Measurements from ENCODE around the gene INTS11.

The INTS11 gene

GRCh38 chr1:1307261-1307922 lies 17.1 kb downstream of the INTS11 start:
- no peak for DNase-seq (ENCODE audit: low read depth)
- no peak for TF ChIP-seq CTCF (IDR thresholded peaks at IDR 0.05; ENCODE audit: low read length, missing control alignments)
- peak overlapping the region; percentile 72 for H3K4me3 ChIP-seq (replicated peaks; ENCODE audit: low read depth, low read length)

GRCh38 chr1:1306661-1307260 lies 17.7 kb downstream of the INTS11 start:
- DNase-seq (ENCODE audit: low read depth) = no peak

GRCh38 chr1:1306070-1306660 lies 18.3 kb downstream of the INTS11 start:
- H3K4me3 ChIP-seq (replicated peaks; ENCODE audit: low read depth, low read length) = peak overlapping the region; percentile 72
- peak; percentile 14 for TF ChIP-seq CTCF (IDR thresholded peaks at IDR 0.05; ENCODE audit: low read length, missing control alignments)
- no peak for DNase-seq (ENCODE audit: low read depth)

More at GRCh38 chr1:1306661-1307260, 17.7 kb downstream of the INTS11 start:
- TF ChIP-seq CTCF (IDR thresholded peaks at IDR 0.05; ENCODE audit: low read length, missing control alignments) = no peak
- peak overlapping the region; percentile 72 for H3K4me3 ChIP-seq (replicated peaks; ENCODE audit: low read depth, low read length)

GRCh38 chr1:1305300-1306069 lies 19.0 kb downstream of the INTS11 start:
- no peak for TF ChIP-seq CTCF (IDR thresholded peaks at IDR 0.05; ENCODE audit: low read length, missing control alignments)
- H3K4me3 ChIP-seq (replicated peaks; ENCODE audit: low read depth, low read length) = peak overlapping the region; percentile 72
- peak; percentile 70 for DNase-seq (ENCODE audit: low read depth)

- H3K4me3 ChIP-seq (replicated peaks; ENCODE audit: low read depth, low read length) = peak overlapping the region; percentile 72
- DNase-seq (ENCODE audit: low read depth) = peak; percentile 78
- no peak for TF ChIP-seq CTCF (IDR thresholded peaks at IDR 0.05; ENCODE audit: low read length, missing control alignments)
Observed at GRCh38 chr1:1304331-1305299, 19.8 kb downstream of the INTS11 start.

- DNase-seq (ENCODE audit: low read depth) = no peak
- no peak overlapping the region for H3K4me3 ChIP-seq (replicated peaks; ENCODE audit: low read depth, low read length)
- no peak for TF ChIP-seq CTCF (IDR thresholded peaks at IDR 0.05; ENCODE audit: low read length, missing control alignments)
Observed at GRCh38 chr1:1303736-1304135, 20.7 kb downstream of the INTS11 start.
